ENCODE data around the gene ANKRD31. TPM values are rescaled to one million over a fixed set of nuclear protein-coding genes. Genes with fewer than 3 reads are reported as not detected.
"Not testable (repeated sequence)": the region's sequence is repeated elsewhere in the genome, so short reads cannot be mapped to it uniquely, and the experiment has no call there.

ANKRD31 gene
- total RNA-seq, 1 experiment from 2014 or later: 0.66 TPM

- Mint-ChIP-seq H3K27me3 (ENCODE audit: insufficient read depth, unreplicated experiment) (no peaks in the 10 kb centered on the region), H3K4me1 (ENCODE audit: low read depth, unreplicated experiment) (peaks cover 17% of the 10 kb centered on the region), H3K4me3 (ENCODE audit: unreplicated experiment) (peak overlapping the region; percentile 6), H3K27ac (ENCODE audit: unreplicated experiment) (peak overlapping the region; percentile 5), H3K36me3 (ENCODE audit: insufficient read depth, unreplicated experiment) (no peaks in the 10 kb centered on the region), H3K9me3 (ENCODE audit: unreplicated experiment) (peaks cover 2% of the 10 kb centered on the region)
- Histone ChIP-seq H3K36me3 (ENCODE audit: control insufficient read depth, insufficient read depth, low read length) (no peaks in the 10 kb centered on the region), H3K4me3 (ENCODE audit: low read depth, low read length) (no peak overlapping the region), H3K27me3 (replicated peaks; ENCODE audit: control insufficient read depth, insufficient read depth, low read length) (no peaks in the 10 kb centered on the region), H3K9me3 (0 out of 2 replicates have a peak, but pooled peaks cover 4% of the 10 kb centered on the region), H3K4me1 (peaks cover 19% of the 10 kb centered on the region)
- DNase-seq: peak; percentile 62 to 71
- ChIA-PET CTCF (interaction anchor here (1.1 kb wide), 1 partner anchor 69 kb away, joined by 6 read pairs; the partner anchor contains the start of gene ANKRD31), POLR2A (interaction anchor here (0.6 to 1.2 kb wide), 3 partner anchors 169 to 319 kb away, joined by 3 to 9 read pairs (median 3); partner anchors contain the start of gene HMGCR)
- no TSS peak for BruUV-seq (replicated peaks)
- peak in 1 of 2 experiments; percentile 3 for TF ChIP-seq CTCF (IDR thresholded peaks at IDR 0.05; ENCODE audit: insufficient read depth in 1 of 2, low read depth in 1 of 2, low read length in 1 of 2, severe bottlenecking in 1 of 2, unreplicated experiment in 1 of 2)
- intact Hi-C loops (cut with micrococcal nuclease; ENCODE audit: unreplicated experiment): loop anchor here (1.0 to 5.0 kb wide), 3 partner anchors 47 to 214 kb away; partner anchors contain the start of gene GCNT4
Measured at GRCh38 chr5:75168026-75168735, 68.5 kb downstream of the ANKRD31 start.

GRCh38 chr5:75167345-75167744, 69.3 kb downstream of the ANKRD31 start:
- intact Hi-C loops (cut with micrococcal nuclease; ENCODE audit: unreplicated experiment): loop anchor here (5.0 kb wide), 1 partner anchor 115 kb away; the partner anchor contains the start of gene GCNT4
- Mint-ChIP-seq H3K27me3 (ENCODE audit: insufficient read depth, unreplicated experiment) (no peaks in the 10 kb centered on the region), H3K4me1 (ENCODE audit: low read depth, unreplicated experiment) (peaks cover 17% of the 10 kb centered on the region), H3K4me3 (ENCODE audit: unreplicated experiment) (no peak overlapping the region), H3K9me3 (ENCODE audit: unreplicated experiment) (no peaks in the 10 kb centered on the region), H3K27ac (ENCODE audit: unreplicated experiment) (no peak overlapping the region), H3K36me3 (ENCODE audit: insufficient read depth, unreplicated experiment) (no peaks in the 10 kb centered on the region)
- peaks cover 19% of the 10 kb centered on the region for H3K4me1 ChIP-seq
- peak in 1 of 2 experiments; percentile 19 for TF ChIP-seq CTCF (IDR thresholded peaks at IDR 0.05; ENCODE audit: insufficient read depth in 1 of 2, low read depth in 1 of 2, low read length in 1 of 2, severe bottlenecking in 1 of 2, unreplicated experiment in 1 of 2)
- POLR2A ChIA-PET: interaction anchor here (0.5 kb wide), 1 partner anchor 467 kb away, joined by 17 read pairs; no protein-coding TSS in a partner anchor
- peaks cover 10% of the 10 kb centered on the region; the same call in 1 of the 2 replicates for H3K9me3 ChIP-seq
- CTCF ChIA-PET: no interaction called here
- H3K4me3 ChIP-seq (ENCODE audit: low read depth, low read length): no peak overlapping the region
- no peaks in the 10 kb centered on the region for H3K36me3 ChIP-seq (ENCODE audit: control insufficient read depth, insufficient read depth, low read length)
- no TSS peak for BruUV-seq (replicated peaks)
- H3K27me3 ChIP-seq (replicated peaks; ENCODE audit: control insufficient read depth, insufficient read depth, low read length): no peaks in the 10 kb centered on the region
- peak in 1 of 2 experiments; percentile 13 for DNase-seq

- H3K4me1 Mint-ChIP-seq (ENCODE audit: low read depth, unreplicated experiment): peaks cover 14% of the 10 kb centered on the region
- H3K36me3 ChIP-seq (ENCODE audit: control insufficient read depth, insufficient read depth, low read length); H3K36me3 Mint-ChIP-seq (ENCODE audit: insufficient read depth, unreplicated experiment); H3K4me3 ChIP-seq (ENCODE audit: low read depth, low read length); intact Hi-C loops (cut with micrococcal nuclease; ENCODE audit: unreplicated experiment); H3K27me3 Mint-ChIP-seq (ENCODE audit: insufficient read depth, unreplicated experiment); H3K27ac Mint-ChIP-seq (ENCODE audit: unreplicated experiment); POLR2A ChIA-PET; H3K4me1 ChIP-seq; DNase-seq; H3K27me3 ChIP-seq (replicated peaks; ENCODE audit: control insufficient read depth, insufficient read depth, low read length); BruUV-seq (replicated peaks); H3K4me3 Mint-ChIP-seq (ENCODE audit: unreplicated experiment); CTCF ChIA-PET: not testable (repeated sequence)
- H3K9me3 Mint-ChIP-seq (ENCODE audit: unreplicated experiment): peaks cover 27% of the 10 kb centered on the region
- peaks cover 33% of the 10 kb centered on the region for H3K9me3 ChIP-seq
Measured at GRCh38 chr5:75161508-75161907, 75.2 kb downstream of the ANKRD31 start.

Data from Caco-2 (cell line).